Measurements from ENCODE around the gene PLEKHA4. TPM values are rescaled to one million over a fixed set of nuclear protein-coding genes. Genes with fewer than 3 reads are reported as not detected.

Gene PLEKHA4
- total RNA-seq, 1 experiment from 2014 or later = 14.8 TPM

GRCh38 chr19:48867746-48868113 is 687 bp downstream of the PLEKHA4 start:
- ChIA-PET POLR2A (no interaction called here), CTCF (interaction anchor here (1.0 to 2.3 kb wide), 4 partner anchors 25 to 103 kb away, joined by 3 to 9 read pairs (median 6); no protein-coding TSS in a partner anchor)
- no peak for ATAC-seq
- no peak for DNase-seq (ENCODE audit: low spot score)
- peaks cover 5% of the 10 kb centered on the region; the same call in 1 of the 2 replicates for H3K36me3 Mint-ChIP-seq
- H3K9me3 Mint-ChIP-seq = no peaks in the 10 kb centered on the region
- TF ChIP-seq ZNF138 (CRISPR knock-in tag; conservative IDR thresholded peaks at IDR 0.05) (no peak), ATF6 (CRISPR knock-in tag; IDR thresholded peaks at IDR 0.05) (no peak), E2F4 (CRISPR knock-in tag; IDR thresholded peaks at IDR 0.05; ENCODE audit: borderline replicate concordance, low read depth) (no peak), NFE2L1 (CRISPR knock-in tag; IDR thresholded peaks at IDR 0.05) (no peak), TEAD1 (CRISPR knock-in tag; IDR thresholded peaks at IDR 0.05) (no peak), FOXP1 (CRISPR knock-in tag; IDR thresholded peaks at IDR 0.05; ENCODE audit: borderline replicate concordance) (no peak), NFATC4 (CRISPR knock-in tag; IDR thresholded peaks at IDR 0.05) (no peak), SMAD3 (CRISPR knock-in tag; IDR thresholded peaks at IDR 0.05; ENCODE audit: borderline replicate concordance) (no peak), GTF2I (CRISPR knock-in tag; conservative IDR thresholded peaks at IDR 0.05) (no peak), EMX1 (CRISPR knock-in tag; IDR thresholded peaks at IDR 0.05) (no peak)
- TF ChIP-seq, protein P1, sequence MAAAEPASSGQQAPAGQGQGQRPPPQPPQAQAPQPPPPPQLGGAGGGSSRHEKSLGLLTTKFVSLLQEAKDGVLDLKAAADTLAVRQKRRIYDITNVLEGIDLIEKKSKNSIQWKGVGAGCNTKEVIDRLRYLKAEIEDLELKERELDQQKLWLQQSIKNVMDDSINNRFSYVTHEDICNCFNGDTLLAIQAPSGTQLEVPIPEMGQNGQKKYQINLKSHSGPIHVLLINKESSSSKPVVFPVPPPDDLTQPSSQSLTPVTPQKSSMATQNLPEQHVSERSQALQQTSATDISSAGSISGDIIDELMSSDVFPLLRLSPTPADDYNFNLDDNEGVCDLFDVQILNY (CRISPR knock-in tag; IDR thresholded peaks at IDR 0.05) = no peak
- TF ChIP-seq, protein P2, sequence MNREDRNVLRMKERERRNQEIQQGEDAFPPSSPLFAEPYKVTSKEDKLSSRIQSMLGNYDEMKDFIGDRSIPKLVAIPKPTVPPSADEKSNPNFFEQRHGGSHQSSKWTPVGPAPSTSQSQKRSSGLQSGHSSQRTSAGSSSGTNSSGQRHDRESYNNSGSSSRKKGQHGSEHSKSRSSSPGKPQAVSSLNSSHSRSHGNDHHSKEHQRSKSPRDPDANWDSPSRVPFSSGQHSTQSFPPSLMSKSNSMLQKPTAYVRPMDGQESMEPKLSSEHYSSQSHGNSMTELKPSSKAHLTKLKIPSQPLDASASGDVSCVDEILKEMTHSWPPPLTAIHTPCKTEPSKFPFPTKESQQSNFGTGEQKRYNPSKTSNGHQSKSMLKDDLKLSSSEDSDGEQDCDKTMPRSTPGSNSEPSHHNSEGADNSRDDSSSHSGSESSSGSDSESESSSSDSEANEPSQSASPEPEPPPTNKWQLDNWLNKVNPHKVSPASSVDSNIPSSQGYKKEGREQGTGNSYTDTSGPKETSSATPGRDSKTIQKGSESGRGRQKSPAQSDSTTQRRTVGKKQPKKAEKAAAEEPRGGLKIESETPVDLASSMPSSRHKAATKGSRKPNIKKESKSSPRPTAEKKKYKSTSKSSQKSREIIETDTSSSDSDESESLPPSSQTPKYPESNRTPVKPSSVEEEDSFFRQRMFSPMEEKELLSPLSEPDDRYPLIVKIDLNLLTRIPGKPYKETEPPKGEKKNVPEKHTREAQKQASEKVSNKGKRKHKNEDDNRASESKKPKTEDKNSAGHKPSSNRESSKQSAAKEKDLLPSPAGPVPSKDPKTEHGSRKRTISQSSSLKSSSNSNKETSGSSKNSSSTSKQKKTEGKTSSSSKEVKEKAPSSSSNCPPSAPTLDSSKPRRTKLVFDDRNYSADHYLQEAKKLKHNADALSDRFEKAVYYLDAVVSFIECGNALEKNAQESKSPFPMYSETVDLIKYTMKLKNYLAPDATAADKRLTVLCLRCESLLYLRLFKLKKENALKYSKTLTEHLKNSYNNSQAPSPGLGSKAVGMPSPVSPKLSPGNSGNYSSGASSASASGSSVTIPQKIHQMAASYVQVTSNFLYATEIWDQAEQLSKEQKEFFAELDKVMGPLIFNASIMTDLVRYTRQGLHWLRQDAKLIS (CRISPR knock-in tag; IDR thresholded peaks at IDR 0.05; ENCODE audit: borderline replicate concordance) = no peak
- TF ChIP-seq, protein P3, sequence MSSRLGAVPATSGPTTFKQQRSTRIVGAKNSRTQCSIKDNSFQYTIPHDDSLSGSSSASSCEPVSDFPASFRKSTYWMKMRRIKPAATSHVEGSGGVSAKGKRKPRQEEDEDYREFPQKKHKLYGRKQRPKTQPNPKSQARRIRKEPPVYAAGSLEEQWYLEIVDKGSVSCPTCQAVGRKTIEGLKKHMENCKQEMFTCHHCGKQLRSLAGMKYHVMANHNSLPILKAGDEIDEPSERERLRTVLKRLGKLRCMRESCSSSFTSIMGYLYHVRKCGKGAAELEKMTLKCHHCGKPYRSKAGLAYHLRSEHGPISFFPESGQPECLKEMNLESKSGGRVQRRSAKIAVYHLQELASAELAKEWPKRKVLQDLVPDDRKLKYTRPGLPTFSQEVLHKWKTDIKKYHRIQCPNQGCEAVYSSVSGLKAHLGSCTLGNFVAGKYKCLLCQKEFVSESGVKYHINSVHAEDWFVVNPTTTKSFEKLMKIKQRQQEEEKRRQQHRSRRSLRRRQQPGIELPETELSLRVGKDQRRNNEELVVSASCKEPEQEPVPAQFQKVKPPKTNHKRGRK (CRISPR knock-in tag; IDR thresholded peaks at IDR 0.05; ENCODE audit: borderline replicate concordance) = no peak
- TF ChIP-seq, protein P4, sequence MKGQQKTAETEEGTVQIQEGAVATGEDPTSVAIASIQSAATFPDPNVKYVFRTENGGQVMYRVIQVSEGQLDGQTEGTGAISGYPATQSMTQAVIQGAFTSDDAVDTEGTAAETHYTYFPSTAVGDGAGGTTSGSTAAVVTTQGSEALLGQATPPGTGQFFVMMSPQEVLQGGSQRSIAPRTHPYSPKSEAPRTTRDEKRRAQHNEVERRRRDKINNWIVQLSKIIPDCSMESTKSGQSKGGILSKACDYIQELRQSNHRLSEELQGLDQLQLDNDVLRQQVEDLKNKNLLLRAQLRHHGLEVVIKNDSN (CRISPR knock-in tag; IDR thresholded peaks at IDR 0.05) = no peak
- H3K4me3 Mint-ChIP-seq = peak overlapping the region; percentile 53
- no peak overlapping the region for H3K27ac Mint-ChIP-seq
- no peaks in the 10 kb centered on the region; the same call in 1 of the 2 replicates for H3K27me3 Mint-ChIP-seq (ENCODE audit: low read depth)
- H3K4me1 Mint-ChIP-seq = peaks cover 23% of the 10 kb centered on the region

All from WTC11 (cell line).